ENCODE data around the gene MTERF4. TPM values are rescaled to one million over a fixed set of nuclear protein-coding genes. Genes with fewer than 3 reads are reported as not detected.

Gene MTERF4
- total RNA-seq (ENCODE audit: low replicate concordance), result 42.2 and 58.1 TPM in 2 replicates

- peak within 1 kb of the TSS; percentile 67 for H3K9ac ChIP-seq
- H3K27me3 ChIP-seq, result no peaks in the 10 kb centered on the region
- H2AFZ ChIP-seq (replicated peaks), result peak within 1 kb of the TSS; percentile 96
- peak; percentile 94 for DNase-seq (ENCODE audit: low spot score)
- no peaks in the 10 kb centered on the region for H3K27me3 Mint-ChIP-seq (ENCODE audit: insufficient read depth, low read depth)
- peaks cover 9% of the 10 kb centered on the region for H4K20me1 ChIP-seq (ENCODE audit: low read depth)
- peak within 1 kb of the TSS; percentile 99 for H3K4me2 ChIP-seq
- peak within 1 kb of the TSS; percentile 77 for H3K4me3 ChIP-seq
- H3K4me1 Mint-ChIP-seq, result peaks cover 11% of the 10 kb centered on the region
- peaks cover 16% of the 10 kb centered on the region for H3F3A ChIP-seq (ENCODE audit: low read depth)
- peak within 1 kb of the TSS; percentile 99 for H3K4me3 Mint-ChIP-seq
- TF ChIP-seq CTCF (IDR thresholded peaks at IDR 0.05) (no peak), EZH2phosphoT487 (IDR thresholded peaks at IDR 0.05) (no peak), EZH2 (IDR thresholded peaks at IDR 0.05) (peak; percentile 48)
- H3K79me2 ChIP-seq (ENCODE audit: low read depth), result peaks cover 44% of the 10 kb centered on the region
- H3K9me3 Mint-ChIP-seq, result no peaks in the 10 kb centered on the region
- peak within 1 kb of the TSS; percentile 96 for H3K27ac Mint-ChIP-seq
- H3K36me3 Mint-ChIP-seq, result peaks cover 3% of the 10 kb centered on the region
- no peaks in the 10 kb centered on the region for H3K9me3 ChIP-seq (ENCODE audit: low read depth)
- H3K4me1 ChIP-seq, result peaks cover 15% of the 10 kb centered on the region
- peak within 1 kb of the TSS; percentile 40 for H3K27ac ChIP-seq
- H3K36me3 ChIP-seq, result no peaks in the 10 kb centered on the region
Observed at GRCh38 chr2:241102239-241102803, at the start of gene MTERF4. MTERF4 (minus strand) TSS chr2:241102287; CDS start chr2:241102273, 14 bp downstream.

GRCh38 chr2:241150660-241151530, 48.8 kb upstream of the MTERF4 start:
- Histone ChIP-seq H3K36me3 (no peaks in the 10 kb centered on the region), H3K27me3 (peaks cover 10% of the 10 kb centered on the region), H3K4me3 (peak overlapping the region; percentile 87), H3K9me3 (ENCODE audit: low read depth) (no peaks in the 10 kb centered on the region), H3K4me2 (peak overlapping the region; percentile 89), H3K79me2 (ENCODE audit: low read depth) (peaks cover 41% of the 10 kb centered on the region), H3K27ac (no peak overlapping the region), H3K9ac (peak overlapping the region; percentile 54), H3K4me1 (peaks cover 10% of the 10 kb centered on the region), H2AFZ (replicated peaks) (peak overlapping the region; percentile 95), H3F3A (ENCODE audit: low read depth) (peaks cover 5% of the 10 kb centered on the region), H4K20me1 (ENCODE audit: low read depth) (peaks cover 9% of the 10 kb centered on the region)
- Mint-ChIP-seq H3K9me3 (no peaks in the 10 kb centered on the region), H3K27me3 (ENCODE audit: insufficient read depth, low read depth) (peaks cover 3% of the 10 kb centered on the region), H3K4me1 (peaks cover 25% of the 10 kb centered on the region), H3K36me3 (peaks cover 2% of the 10 kb centered on the region), H3K4me3 (peak overlapping the region; percentile 98), H3K27ac (peak overlapping the region; percentile 88)
- TF ChIP-seq EZH2 (IDR thresholded peaks at IDR 0.05), result no peak
- TF ChIP-seq CTCF (IDR thresholded peaks at IDR 0.05), result peak; percentile 1
- peak; percentile 13 for DNase-seq (ENCODE audit: low spot score)

GRCh38 chr2:241149925-241150659, 48.0 kb upstream of the MTERF4 start, which contains the start of gene PPP1R7:
PPP1R7 (plus strand) TSS chr2:241150467; CDS start chr2:241150496, 29 bp downstream.
- Histone ChIP-seq H3K9ac (peak within 1 kb of the TSS; percentile 54), H3K27ac (no peak within 1 kb of the TSS), H3K36me3 (no peaks in the 10 kb centered on the region), H3K4me3 (peak within 1 kb of the TSS; percentile 87), H3F3A (ENCODE audit: low read depth) (peaks cover 5% of the 10 kb centered on the region), H4K20me1 (ENCODE audit: low read depth) (peaks cover 9% of the 10 kb centered on the region), H2AFZ (replicated peaks) (peak within 1 kb of the TSS; percentile 95), H3K79me2 (ENCODE audit: low read depth) (peaks cover 43% of the 10 kb centered on the region), H3K4me1 (peaks cover 10% of the 10 kb centered on the region), H3K4me2 (peak within 1 kb of the TSS; percentile 89), H3K27me3 (peaks cover 10% of the 10 kb centered on the region), H3K9me3 (ENCODE audit: low read depth) (no peaks in the 10 kb centered on the region)
- no peaks in the 10 kb centered on the region for H3K9me3 Mint-ChIP-seq
- H3K27me3 Mint-ChIP-seq (ENCODE audit: insufficient read depth, low read depth), result peaks cover 3% of the 10 kb centered on the region
- peak within 1 kb of the TSS; percentile 88 for H3K27ac Mint-ChIP-seq
- H3K36me3 Mint-ChIP-seq, result peaks cover 2% of the 10 kb centered on the region
- TF ChIP-seq CTCF (IDR thresholded peaks at IDR 0.05), result peak; percentile 24
- no peak for TF ChIP-seq EZH2 (IDR thresholded peaks at IDR 0.05)
- no peak for TF ChIP-seq EZH2phosphoT487 (IDR thresholded peaks at IDR 0.05)
- peak within 1 kb of the TSS; percentile 98 for H3K4me3 Mint-ChIP-seq
- H3K4me1 Mint-ChIP-seq, result peaks cover 25% of the 10 kb centered on the region
- peak; percentile 99 for DNase-seq (ENCODE audit: low spot score)

Data from neural progenitor cell (in vitro differentiated cells).